Lower leg skin (tissue), 4 donors: ENCODE measurements around the gene TMPRSS13. TPM values are rescaled to one million over a fixed set of nuclear protein-coding genes. Genes with fewer than 3 reads are reported as not detected.

ENCODE experiments used
- DNase-seq, 2 donors: peaks; one replicate each; pipeline ENCODE4 v3.0.0-alpha.2; 2019; ENCODE audit warnings: low spot score in 2 of 2
- H3K4me3 ChIP-seq: fragments of 200-600 bp; sonication (generic); 2 replicates; pipeline ENCODE4 v1.5.1; 2017; ENCODE audit warnings: mild to moderate bottlenecking, low read depth; ENCODE audit not compliant: poor library complexity, severe bottlenecking
- CTCF ChIP-seq, 3 donors: fragments of 450-650 bp; IDR thresholded peaks; one replicate each; pipeline ENCODE4 v1.5.1; 2016; ENCODE audit warnings: antibody characterized with exemption in 3 of 3, mild to moderate bottlenecking in 3 of 3, moderate library complexity in 2 of 3
- POLR2A ChIP-seq, 2 donors: fragments of 450-650 bp; IDR thresholded peaks; one replicate each; pipeline ENCODE4 v1.6.1; 2016 to 2017; ENCODE audit warnings: antibody characterized with exemption in 2 of 2, mild to moderate bottlenecking in 1 of 2, moderate library complexity in 1 of 2
- WGBS, 2 donors: methylation state at CpG; one replicate each; pipeline ENCODE4 v1.1.5; 2018; 5-methylcytosine and 5-hydroxymethylcytosine counted together
- intact Hi-C: fragments of 100-400 bp; cut with DNase I; formaldehyde crosslinking; loops from one replicate; pipeline ENCODE4 v1.15.0; 2023; ENCODE audit warnings: low total_unique reads
- total RNA-seq, 4 donors: library from RNA; depleted of rRNA; stranded (reverse); fragments of >200 nt; gene quantifications; one replicate each; pipeline ENCODE4 v1.1.0, GENCODE V29; 2016

The TMPRSS13 gene
- total RNA-seq, 4 donors from 2014 or later: 100 to 171 (median 127) TPM

GRCh38 chr11:117905524-117905923 is 23.7 kb downstream of the TMPRSS13 start:
- intact Hi-C loops: no loop called here
- WGBS, 2 donors: 82 to 91% methylated on average over 4 of the region's 4 CpGs
- DNase-seq: peak in 1 of 2 donors; percentile 37
- TF ChIP-seq CTCF (IDR thresholded peaks at IDR 0.05): no peak
- no peak for TF ChIP-seq POLR2A (IDR thresholded peaks at IDR 0.05)
- H3K4me3 ChIP-seq: no peak overlapping the region

- peak in 1 of 2 donors; percentile 76 for DNase-seq
- no peak overlapping the region for H3K4me3 ChIP-seq
- no peak for TF ChIP-seq POLR2A (IDR thresholded peaks at IDR 0.05)
- no peak for TF ChIP-seq CTCF (IDR thresholded peaks at IDR 0.05)
- 81 to 90% methylated on average over 12 to 14 of the region's 14 CpGs for WGBS, 2 donors
- intact Hi-C loops: no loop called here
Observed at GRCh38 chr11:117903505-117904382, 25.5 kb downstream of the TMPRSS13 start.

- H3K4me3 ChIP-seq: no peak overlapping the region
- 82 to 85% methylated on average over 12 to 13 of the region's 13 CpGs for WGBS, 2 donors
- no peak for TF ChIP-seq CTCF (IDR thresholded peaks at IDR 0.05)
- peak in 1 of 2 donors; percentile 72 for DNase-seq
- intact Hi-C loops: no loop called here
Observed at GRCh38 chr11:117902001-117902845, 27.0 kb downstream of the TMPRSS13 start.

GRCh38 chr11:117901601-117902000 is 27.6 kb downstream of the TMPRSS13 start:
- no peak overlapping the region for H3K4me3 ChIP-seq
- 90 to 94% methylated on average over 9 of the region's 9 CpGs for WGBS, 2 donors
- intact Hi-C loops: no loop called here
- DNase-seq: peak in 1 of 2 donors; percentile 79
- TF ChIP-seq POLR2A (IDR thresholded peaks at IDR 0.05) (no peak), CTCF (IDR thresholded peaks at IDR 0.05) (no peak)

- WGBS, 2 donors: 67 to 78% methylated on average over 11 of the region's 11 CpGs
- peak in 1 of 2 donors; percentile 61 for DNase-seq
- intact Hi-C loops: no loop called here
- TF ChIP-seq POLR2A (IDR thresholded peaks at IDR 0.05): no peak
- TF ChIP-seq CTCF (IDR thresholded peaks at IDR 0.05): no peak
- H3K4me3 ChIP-seq: no peak overlapping the region
Observed at GRCh38 chr11:117900720-117901440, 28.3 kb downstream of the TMPRSS13 start.
